Ovary (tissue), 3 donors: ENCODE measurements around the gene PRIMPOL.

ENCODE experiments used
- CTCF ChIP-seq, 3 donors: fragments of 450-650 bp in 2 of 3; fragments of 200-600 bp in 1 of 3; IDR thresholded peaks; one replicate each; pipeline versions ENCODE4 v1.5.1 to v1.8.0; 2016 to 2022; ENCODE audit warnings: antibody characterized with exemption in 3 of 3, mild to moderate bottlenecking in 1 of 3
- POLR2A ChIP-seq: fragments of 450-650 bp; IDR thresholded peaks from one replicate; pipeline ENCODE4 v1.6.1; 2017; ENCODE audit warnings: antibody characterized with exemption, mild to moderate bottlenecking, moderate library complexity
- donor health status: DM: no; HTN: no; CAD: no.

DNA sequence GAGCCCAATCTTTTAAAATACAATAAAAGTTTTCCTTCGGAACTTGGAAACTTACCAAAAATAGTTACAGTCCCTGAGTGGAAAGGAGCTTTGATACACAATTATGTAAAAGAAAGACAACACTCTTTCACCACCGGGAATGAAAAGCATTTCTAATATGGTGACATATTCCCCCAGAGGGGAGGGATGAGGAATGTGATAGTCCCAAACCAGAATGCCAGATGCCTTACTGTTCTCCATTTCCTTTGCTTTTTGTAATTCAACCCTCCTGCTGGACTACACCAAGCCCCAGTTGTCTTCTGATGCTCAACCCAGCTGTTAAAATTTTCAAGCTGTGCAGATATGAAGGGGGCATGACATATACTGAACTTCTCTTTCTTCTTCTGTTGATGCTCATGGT, 4.1 kb downstream of the PRIMPOL start:
- TF ChIP-seq CTCF (IDR thresholded peaks at IDR 0.05): no peak
- no peak for TF ChIP-seq POLR2A
